T-helper 2 cell (primary cell): ENCODE data around the gene TRABD.
A peak's percentile ranks its signal among the peaks of the same experiment; 100 is the strongest.
"Not testable (repeated sequence)": the region's sequence is repeated elsewhere in the genome, so short reads cannot be mapped to it uniquely, and the experiment has no call there.

ENCODE experiments used
- DNase-seq, 5 experiments: peaks; one replicate each; pipeline versions ENCODE4 v3.0.0 to v3.0.0-alpha.2; 2012 to 2022

TRABD gene

DNA sequence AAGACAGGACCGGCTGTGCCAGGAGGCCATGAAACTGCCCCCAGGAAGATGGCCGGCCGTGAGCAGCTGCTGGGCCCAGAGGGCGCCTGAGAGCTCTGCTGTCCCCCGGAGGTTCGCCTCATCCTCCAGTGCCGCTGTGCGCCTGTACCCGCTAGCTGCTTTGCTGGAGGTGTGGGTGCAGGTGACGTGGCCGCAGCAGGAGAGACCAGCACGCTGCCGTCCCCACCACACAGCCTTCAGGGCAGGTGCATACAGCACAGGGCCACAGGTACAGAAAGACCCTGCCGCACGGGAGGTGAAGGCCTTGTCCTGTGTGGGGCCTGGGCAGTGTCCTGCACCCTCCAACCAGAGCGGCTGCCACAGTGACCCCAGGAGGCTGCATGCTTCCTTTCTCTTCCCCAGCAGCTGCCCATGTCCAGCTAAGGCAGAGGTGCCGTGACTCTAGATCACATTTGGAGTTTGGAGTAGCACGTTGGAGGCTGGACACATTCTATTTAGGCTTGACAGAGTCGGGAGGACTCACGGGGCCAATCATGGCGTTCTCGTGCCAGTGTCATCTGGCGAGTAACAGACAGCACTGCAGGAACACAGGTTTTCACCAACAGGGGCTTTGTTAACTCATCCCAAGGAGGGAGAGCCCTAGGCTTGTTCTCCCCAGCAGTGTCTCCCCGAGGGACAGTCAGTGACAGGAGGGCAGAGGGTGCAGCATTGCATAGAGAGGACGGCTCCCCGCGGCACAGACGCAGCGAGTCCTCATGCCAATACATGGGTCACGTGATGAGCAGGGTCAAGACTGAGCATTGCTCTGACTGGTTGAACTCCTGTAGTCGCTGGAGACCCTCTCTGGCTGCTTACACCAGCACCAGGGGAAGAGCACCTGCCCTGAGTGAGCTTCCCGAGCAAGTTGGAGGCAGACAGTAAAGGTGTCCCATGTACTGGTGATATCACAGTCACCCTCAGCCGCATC lies 33.9 kb upstream of the TRABD start:
- no peak for DNase-seq

GRCh38 chr22:50153056-50153755 lies 32.5 kb upstream of the TRABD start:
- no peak for DNase-seq

- DNase-seq: no peak
Observed at GRCh38 chr22:50153756-50154140, 32.0 kb upstream of the TRABD start.

- DNase-seq: no peak
Observed at GRCh38 chr22:50157709-50158375, 27.9 kb upstream of the TRABD start.

DNA sequence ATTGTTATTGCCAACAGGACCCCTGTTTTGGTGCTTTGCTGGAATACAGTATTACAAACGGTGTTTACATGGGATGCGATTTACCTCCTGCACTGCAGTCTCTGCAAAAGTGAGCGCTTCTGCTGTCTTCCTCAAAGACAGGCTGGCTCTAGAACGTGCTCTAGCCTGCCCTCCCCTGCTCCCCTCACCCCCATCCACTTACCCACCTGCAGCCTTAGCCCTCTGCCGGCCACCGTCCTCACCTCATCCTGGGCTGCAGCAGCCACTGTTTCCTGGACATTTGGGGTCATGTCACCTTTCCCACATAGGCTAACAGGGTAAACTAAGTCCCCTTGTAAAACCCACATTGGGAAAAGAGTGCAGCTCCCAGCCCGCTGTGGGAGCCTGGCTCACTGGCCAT lies 24.8 kb upstream of the TRABD start:
- DNase-seq: no peak

DNA sequence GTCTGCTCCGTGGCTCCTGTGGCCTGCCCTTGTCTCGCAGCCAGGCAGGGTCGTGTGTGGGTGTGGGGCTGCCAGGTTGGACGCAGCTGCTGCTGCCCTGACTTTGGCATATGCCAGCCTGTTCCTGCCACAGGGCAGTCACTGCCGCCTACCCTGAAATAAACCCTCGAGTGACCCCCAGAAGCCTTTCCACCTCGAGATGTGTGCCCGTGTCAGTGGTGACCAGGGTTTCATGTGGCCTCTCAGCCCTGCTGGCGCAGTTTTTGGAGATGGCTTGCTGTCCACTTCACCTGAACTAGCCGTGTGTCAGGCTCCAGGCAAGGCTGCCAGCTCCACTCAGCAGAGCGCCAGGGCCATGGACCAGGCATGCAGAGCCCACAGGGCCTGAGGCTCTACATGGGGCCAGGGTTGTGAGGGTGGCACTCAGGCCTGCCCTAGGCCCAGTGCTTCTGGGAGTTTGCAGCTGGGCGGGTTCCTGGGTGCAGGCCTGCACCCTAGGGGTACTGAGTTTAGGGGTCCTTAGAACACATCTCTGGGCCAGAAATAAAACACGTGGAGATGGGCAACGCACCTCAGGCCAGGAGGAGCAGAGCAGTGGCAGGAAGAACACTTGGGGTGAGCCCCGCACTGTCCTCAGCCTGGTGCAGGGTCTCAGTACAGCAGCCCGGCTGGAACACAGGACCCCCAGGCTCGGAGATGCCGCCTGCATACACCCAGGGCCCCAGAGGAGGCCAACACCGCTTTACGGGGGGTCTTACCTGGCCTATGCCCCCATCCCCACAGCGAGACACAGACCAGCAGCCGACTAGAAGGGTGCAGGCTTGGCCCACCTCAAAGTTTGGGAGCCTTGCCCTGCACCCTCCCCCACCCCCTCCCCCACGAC lies 24.0 kb upstream of the TRABD start:
- DNase-seq: no peak

DNA sequence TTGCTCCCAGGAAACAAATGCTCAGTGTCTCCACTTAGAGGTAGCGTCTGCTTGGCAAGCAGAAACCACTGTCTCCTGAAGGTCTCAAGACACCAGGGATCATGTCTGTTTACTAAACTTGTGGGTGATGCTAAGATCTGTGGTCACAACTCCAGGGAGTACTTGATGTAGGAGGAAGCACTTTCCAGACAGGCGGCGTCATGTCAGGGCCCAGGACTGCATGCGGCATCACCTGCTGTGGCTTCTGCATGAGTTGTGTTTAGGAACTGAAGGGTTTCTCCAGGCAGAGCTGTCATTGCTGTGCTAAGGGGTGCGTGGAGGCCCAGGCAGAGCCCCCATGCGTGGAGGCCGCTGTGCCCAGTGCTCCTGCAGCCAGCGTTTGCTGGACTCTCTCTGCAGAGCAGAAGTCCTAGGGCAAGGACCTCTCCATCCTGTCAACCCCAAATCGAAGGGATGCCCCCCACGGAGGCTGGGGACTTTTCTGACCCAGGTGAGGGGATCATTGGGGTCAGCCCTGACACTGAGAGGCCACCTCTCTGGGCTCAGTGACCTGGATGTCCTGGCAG lies 23.2 kb upstream of the TRABD start:
- no peak for DNase-seq

- no peak for DNase-seq
Observed at GRCh38 chr22:50165436-50166123, 20.1 kb upstream of the TRABD start.

DNA sequence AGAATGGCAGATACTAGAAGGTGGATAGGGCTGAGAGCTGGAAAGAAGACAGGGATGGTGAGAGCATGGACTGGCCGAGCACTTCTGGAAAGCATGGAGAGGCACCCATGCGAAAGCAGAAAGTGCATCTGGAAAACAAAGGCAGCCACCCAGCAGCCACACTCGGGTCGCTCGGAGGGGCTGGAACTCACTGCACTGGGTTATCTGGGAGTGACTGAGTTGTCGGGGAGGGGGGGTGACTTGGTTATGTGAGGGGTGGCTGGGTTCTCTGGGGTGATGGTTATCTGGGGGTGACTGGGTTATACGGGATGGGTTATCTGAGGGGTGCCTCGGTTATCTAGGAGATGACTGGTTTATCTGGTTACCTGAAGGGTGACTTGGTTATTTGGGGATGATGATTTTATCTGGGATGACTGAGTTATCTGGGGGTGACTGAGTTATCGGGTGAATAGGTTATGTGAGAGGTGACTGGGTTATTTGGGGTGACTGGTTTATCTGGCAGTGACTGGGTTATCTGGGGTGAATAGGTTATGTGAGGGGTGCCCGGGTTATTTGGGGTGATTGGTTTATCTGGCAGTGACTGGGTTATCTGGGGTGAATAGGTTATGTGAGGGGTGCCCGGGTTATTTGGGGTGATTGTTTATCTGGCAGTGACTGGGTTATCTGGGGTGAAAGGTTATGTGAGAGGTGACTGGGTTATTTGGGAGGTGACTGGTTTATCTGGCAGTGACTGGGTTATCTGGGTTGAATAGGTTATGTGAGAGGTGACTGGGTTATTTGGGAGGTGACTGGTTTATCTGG lies 17.8 kb upstream of the TRABD start:
- DNase-seq: no peak

DNA sequence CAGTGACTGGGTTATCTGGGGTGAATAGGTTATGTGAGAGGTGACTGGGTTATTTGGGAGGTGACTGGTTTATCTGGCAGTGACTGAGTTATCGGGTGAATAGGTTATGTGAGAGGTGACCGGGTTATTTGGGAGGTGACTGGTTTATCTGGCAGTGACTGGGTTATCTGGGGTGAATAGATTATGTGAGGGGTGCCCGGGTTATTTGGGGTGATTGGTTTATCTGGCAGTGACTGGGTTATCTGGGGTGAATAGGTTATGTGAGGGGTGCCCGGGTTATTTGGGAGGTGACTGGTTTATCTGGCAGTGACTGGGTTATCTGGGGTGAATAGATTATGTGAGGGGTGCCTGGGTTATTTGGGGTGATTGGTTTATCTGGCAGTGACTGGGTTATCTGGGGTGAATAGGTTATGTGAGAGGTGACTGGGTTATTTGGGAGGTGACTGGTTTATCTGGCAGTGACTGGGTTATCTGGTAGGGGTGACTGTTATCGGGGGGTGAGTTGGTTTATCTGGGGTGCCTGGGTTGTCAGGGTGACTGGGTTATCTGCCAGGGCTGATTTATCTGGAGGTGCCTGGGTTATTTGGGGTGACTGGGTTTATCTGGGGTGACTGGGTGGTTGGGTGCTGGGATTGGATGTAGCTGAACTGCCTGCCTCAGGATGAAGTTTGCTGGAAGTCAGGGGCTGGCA lies 17.1 kb upstream of the TRABD start:
- DNase-seq: not testable (repeated sequence)

DNA sequence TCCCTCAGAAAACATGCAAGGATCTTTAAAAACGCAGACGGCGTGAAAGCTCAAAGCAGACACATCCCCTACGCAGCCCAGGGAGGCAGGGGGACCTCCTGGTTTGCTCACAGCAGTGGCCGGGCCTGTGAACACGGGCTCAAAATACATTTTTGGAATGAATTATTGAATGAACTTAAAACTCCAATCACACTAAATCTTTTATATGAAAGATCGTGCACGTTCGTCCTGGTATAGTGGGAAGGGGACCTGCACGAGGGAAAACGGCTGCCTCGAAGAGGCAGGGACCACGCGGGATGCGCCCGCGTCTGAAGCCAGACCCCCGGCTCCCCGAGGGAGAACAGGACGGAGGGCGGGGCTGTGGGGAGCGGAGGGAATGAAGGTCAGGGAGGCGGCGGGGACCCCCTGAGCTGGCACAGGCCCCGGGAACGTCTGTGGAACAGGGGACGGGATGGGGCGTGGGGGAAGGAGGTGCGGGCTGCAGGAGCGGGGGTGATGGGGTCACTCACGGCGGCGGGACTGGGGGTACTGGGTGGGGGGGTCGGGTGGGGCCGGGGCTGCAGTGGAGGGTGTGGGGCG lies 16.4 kb upstream of the TRABD start:
- no peak for DNase-seq

GRCh38 chr22:50169774-50170341 lies 15.9 kb upstream of the TRABD start:
- peak in 2 of 5 experiments; percentile 50 to 78 for DNase-seq

DNA sequence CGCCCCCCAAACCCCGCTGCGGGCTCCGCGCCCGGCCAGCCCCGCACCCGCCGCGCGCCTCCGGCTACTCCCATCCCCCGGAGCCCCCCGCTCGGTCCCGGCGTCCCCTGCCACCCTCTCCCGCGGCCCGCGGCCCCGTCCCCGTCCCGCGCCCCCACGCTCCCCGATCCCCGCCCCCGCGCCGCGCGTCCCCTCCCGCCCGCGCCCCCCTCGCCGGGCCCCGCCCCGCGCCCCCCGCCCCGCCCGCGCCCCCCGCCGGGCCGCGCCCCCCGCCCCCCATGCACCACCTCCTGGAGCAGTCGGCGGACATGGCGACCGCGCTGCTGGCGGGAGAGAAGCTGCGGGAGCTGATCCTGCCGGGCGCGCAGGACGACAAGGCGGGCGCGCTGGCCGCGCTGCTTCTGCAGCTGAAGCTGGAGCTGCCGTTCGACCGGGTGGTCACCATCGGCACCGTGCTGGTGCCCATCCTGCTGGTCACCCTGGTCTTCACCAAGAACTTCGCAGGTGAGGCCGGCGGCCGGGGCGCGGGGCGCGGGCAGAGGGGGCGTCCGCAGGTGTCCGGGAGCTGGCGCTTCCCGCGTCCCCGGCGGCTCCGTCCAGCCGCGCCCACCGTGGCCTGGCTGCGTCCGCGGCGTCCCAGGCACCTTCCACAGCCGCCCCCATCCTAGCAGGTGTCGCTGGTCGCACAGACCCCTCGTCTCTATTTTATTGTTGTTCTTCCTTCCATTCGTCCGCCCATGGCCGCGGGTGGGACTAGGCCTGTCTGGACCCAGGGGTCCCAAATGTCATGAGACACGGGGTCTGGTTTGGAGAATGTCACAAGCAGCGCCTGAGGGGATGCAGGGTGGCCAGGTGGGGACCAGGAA lies 15.0 kb upstream of the TRABD start, which contains the start of gene PANX2:
PANX2 (plus strand) TSS at position 279 of the 866 bp plus-strand sequence; CDS start at position 279, 0 bp downstream.
- DNase-seq: no peak

- no peak for DNase-seq
Observed at GRCh38 chr22:50171319-50171964, 14.3 kb upstream of the TRABD start.

DNA sequence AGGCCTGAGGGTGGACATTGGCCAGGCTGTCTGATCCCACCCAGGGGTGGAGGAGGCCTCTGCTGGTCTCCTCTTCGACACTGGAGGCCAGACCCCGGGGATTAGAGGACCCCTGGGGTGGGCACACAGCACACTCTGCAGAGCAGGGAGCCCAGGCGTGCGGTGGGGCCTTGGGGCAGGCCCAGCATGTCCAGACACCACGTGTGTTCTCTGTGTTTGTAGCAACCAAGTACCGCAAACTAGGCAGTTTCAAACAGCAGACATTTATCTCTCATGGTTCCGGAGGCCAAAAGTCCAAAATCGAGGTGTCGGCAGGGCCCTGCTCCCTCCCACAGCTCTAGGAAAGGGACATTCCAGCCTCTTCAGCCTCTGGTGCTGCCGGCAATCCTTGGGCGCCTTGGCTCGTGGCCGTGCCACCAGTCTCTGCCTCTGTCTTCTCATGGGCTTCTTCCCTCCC lies 13.7 kb upstream of the TRABD start:
- DNase-seq: no peak

GRCh38 chr22:50173311-50173982 lies 12.3 kb upstream of the TRABD start:
- DNase-seq: no peak

DNA sequence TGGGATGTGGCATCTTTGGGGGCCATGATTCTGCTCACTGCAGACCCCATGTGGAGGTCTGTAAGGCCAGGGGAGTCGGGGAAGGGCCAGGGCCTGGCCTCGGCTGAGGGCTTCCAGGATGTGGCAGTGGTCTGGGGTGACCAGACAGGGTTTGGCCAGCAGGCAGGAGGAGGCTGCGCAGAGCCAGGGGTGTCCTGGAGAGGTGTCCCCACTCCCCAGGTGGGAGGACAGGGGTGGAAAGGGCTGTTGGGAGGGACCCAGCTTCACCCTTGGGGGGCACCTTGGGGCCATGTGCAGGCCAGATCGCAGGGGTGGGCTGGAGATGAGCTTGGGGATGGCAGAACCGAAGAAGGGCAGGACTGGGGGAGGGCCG lies 11.7 kb upstream of the TRABD start:
- no peak for DNase-seq
